LoVo (cell line): ENCODE results near the gene RIOK2.
"Not testable (repeated sequence)": the region's sequence is repeated elsewhere in the genome, so short reads cannot be mapped to it uniquely, and the experiment has no call there.

Experiments used
- DNase-seq: peaks from one replicate; pipeline ENCODE4 v3.0.0-alpha.2; 2016; ENCODE audit warnings: low spot score

Gene RIOK2

DNA sequence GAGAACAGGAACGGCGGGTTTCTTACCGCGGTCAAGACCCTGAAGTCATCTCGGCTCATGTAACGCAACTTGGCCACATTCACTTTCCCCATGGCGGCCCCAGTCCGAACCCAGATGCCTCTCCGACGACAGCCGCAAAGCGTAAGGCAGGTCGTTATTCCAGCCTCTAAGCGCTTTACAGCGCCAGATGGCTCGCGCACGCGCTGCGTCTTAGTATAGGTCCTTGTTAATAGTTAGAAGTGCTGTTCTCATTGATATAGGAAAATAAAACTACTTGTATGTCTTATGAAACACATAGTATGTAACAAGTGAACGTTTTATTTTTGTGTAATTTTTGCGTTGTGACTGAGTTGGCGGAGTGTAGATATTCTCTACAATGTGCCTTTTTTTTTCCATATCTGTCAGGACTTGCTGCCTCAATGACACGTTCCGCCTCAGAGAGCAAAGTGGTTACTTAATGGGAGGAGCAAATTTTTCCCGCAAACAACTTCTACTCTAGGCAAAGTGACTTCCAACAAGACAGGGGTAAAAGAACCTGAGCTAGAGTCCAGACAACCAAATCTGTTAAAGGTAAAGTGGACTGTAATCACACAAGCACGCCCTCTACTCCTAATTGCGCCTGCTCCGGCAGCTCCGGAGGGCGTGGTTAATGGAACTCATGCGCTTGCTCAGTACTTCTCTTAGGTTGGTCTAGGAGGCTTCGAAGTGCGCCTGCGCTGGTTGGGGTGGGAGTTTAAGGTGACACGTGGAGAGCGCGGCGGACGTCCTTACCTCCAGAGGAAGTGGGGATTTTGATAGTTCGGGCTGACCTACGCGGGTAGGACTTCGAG, at the start of gene RIOK2:
TSS of gene RIOK2 (minus strand) at position 148 of the 830 bp plus-strand sequence. CDS start at position 92, 56 bp downstream.
- peak; percentile 97 for DNase-seq

DNA sequence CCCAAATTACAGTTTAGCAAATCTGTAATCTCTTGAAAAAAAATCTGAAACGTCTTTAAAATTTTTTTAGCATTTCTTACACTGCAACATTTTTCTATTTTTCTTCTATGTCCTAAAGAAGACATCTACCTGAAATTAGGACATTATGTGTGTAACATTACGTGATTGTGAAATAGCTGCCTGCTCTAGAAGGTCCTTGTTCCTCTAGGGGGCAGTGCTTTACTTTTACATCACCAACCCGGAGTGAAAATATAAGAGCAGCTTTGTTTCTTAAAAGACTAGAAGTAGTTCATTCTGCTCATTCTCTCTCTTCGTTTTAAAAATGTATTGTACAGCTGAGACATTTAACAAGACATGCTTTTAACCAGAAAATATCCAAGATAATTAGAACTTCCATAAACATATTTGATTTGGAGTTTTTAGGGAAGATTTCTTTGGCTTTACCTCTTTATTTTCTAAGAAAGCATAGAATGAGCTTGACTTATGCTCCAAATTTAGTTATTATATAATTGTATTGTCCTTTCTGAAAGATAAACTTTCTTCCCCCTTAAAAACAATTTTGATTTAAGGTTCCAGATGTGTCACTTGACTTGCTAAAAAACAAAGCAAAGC, 48.1 kb upstream of the RIOK2 start:
- DNase-seq = peak; percentile 76

DNA sequence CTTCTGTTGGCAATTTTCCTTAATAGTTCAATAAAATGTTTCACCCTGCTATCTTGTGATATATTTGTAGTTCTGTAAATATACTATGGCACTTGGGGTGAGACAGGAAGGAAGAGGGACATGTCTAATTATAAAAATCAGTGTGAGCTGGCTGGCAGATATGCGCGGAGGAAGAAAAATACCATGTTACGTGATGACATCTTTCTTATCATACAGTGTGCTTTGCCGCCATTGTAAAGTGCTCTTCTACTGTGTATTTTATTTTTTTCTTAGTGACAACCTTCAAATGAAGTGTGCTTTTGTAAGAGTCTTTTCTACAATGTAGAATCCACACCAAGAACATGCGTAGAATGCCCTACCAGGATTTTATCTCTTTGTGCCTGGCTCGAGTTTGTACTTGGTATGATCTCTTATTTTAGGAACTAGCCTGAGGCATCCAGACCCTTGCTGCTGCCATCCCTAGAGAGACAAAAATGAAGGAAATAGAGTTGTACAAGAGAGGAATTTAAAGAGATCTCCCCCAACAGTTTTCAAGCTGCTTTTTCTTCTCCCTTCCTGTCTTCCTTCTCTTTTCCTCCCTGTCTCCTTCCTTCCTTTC, 46.7 kb upstream of the RIOK2 start:
- DNase-seq = no peak

DNA sequence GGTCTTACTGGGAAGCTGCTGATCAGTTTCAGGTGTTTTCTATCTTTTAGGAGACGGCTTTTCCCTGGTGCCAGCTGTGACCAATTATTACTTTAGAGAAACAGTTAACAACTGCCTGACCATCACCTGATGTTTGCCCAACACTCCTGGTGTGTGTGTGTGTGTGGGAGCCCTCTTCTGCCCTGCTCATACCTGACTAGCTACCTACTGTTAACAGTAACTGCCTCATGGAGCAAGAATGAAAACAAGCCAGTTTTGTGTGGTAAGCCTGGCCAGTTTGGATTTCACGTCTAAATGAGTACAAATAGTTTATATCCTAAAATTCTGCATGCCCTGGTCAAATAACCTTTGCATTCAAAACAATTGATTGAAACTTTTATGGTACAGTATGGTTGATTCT, 46.1 kb upstream of the RIOK2 start:
- no peak for DNase-seq

DNA sequence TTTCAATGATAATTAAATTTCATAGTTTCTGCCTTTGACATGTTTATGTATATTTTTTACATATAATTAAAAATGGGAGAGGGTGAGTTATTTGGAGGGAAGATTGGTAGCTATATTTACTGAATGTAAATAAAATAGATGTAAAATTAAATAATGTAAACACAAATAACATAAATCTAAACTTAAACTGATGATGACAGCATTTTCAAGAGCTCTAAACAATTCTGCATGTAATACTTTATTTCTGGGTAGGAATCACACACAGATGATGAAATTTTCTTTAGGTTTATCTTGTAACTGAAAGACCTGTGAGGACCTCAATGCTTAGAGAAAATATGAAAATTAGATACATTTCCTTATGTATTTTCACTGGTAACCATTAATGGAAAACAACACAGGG, 42.2 kb upstream of the RIOK2 start:
- no peak for DNase-seq

DNA sequence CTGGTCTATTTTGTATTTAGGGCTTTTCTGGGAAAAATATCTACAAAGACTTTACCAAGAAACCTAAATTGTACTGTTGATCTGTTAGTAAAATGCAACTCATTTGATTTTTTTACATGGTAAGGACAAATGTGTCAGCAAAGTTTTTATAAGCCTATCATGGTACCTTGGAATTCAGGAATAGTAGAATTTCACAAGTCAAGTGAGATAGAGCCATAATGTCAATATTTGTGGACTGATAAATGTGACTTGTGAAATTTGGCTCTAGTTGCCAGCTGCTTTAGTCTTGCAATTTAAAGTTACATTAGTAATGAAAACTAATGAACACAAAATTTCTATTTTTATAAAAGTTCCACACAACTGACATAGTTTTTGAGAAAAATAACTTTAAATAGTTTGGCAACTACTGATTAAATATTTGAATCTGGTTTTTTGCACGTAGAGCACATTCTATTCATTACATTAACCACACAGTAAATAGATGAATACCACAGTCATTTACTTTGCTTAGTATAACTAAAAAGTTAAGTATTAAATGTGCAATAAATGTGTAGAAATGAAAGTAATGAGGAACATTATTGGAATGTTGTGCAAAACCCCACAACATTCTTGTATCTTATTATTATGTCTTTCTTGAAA, 41.2 kb upstream of the RIOK2 start:
- no peak for DNase-seq

DNA sequence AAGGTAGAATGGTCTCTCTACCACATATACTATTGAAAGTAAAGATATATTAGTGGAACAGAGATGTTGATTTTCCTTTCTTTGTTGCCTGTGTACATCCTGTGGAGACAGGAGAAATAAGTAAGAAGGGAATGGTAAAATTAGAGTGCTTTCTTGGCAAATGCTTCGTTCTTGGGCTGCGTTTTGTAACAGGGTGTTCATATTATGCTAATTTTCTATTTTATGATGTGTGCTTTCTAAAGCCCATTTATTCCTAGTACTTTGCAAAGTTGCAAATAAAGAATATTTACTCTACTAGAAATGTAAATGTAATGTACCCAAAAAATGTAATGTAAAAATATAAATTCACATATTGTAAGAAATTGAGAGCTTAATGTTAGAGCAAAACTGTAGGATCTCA, 40.5 kb upstream of the RIOK2 start:
- DNase-seq = no peak

DNA sequence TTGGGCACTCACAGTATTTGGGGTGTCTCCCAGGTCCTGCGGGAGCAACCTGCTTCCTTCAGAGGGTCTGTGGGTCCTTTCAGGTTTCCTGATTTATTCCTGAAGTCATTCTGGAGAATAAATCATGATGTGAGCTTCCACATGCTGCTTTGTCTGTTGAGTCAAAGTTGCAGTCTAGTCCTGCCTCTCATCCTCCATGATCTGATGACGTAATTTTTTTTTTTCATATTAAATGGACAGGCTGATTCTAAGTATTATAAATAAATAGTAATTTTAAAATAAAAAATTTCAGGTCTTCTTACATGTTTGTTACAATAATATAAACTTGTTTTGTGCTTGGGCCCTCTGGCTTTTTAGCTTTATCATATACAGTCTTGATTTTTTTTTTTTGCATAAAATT, 26.3 kb upstream of the RIOK2 start:
- DNase-seq = no peak

DNA sequence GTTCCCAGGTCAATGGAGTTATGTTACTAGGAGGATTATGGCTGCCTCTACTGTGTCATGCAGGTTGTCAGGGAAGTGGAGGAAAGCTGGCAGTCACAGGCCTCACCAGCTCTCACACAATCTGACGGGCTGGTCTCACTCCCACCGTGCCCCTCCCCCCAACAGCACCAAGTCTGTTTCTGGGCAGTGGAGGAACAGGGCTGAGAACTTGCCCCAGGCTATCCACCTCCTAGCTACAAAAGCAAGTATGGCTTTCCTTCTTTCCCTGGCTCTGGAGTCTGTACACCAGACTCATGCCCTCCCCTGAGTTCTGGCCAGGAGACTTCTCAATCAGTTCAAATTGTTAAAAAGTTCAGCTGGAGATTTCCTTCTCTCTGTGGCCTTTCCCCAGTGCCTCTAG, 25.7 kb upstream of the RIOK2 start:
- DNase-seq = no peak

DNA sequence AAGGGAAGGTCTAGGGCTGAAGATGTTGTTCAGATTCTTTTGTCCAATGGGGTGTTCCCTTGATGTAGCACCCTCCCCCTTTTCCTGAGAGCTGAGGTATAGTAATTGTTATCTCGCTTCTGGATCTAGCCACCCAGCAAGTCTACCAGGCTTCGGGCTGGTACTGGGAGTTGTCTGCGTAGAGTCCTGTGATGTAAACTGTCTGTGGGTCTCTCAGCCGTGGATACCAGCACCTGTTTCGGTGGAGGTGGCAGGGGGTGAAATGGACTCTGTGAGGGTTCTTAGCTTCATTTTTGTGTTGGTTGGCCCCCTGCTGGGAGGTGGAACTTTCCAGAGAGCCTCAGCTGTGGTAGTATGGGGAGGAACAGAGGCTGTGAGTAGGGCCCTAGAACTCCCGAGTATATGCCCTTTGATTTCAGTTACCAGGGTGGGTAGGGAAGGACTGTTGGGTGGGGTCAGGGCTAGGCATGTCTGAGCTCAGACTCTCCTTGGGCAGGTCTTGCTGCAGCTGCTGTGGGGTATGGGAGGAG, 25.2 kb upstream of the RIOK2 start:
- DNase-seq = no peak

DNA sequence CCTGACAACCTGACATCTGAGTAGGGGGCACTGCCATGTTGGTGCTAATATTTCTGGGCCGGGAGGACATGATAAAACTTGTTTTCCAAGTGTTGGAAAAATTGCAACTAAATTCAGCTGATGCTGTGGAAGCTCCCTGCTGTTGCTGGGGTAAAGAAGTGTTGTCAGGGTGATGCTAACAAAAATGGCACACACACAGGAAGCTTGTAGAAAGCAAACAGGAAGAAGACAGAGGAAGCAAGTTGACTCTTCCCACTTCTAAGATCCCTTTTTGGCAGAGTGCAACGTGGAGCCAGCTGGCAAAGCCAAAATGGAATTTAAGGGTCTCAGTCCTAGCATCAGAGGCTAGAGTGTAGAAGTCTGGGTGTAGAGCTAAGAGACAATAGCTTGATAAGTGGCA, 11.3 kb upstream of the RIOK2 start:
- DNase-seq = no peak

DNA sequence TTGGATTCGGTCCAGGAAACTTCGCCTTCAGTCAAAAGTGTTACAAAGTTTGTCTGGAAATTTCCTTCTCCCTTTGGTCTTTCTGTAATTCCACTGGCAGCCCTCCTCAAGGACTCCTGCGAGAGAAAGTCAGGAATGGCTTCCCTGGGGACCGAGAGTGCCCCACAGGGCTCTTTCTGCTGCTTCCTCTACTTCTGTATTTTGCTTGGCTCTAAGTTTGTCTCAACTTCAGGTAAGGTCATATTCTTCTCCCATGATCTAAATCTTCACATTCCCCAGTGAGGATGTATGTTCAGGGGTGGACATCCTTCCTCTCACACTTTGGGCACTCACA, 10.3 kb upstream of the RIOK2 start:
- no peak for DNase-seq

DNA sequence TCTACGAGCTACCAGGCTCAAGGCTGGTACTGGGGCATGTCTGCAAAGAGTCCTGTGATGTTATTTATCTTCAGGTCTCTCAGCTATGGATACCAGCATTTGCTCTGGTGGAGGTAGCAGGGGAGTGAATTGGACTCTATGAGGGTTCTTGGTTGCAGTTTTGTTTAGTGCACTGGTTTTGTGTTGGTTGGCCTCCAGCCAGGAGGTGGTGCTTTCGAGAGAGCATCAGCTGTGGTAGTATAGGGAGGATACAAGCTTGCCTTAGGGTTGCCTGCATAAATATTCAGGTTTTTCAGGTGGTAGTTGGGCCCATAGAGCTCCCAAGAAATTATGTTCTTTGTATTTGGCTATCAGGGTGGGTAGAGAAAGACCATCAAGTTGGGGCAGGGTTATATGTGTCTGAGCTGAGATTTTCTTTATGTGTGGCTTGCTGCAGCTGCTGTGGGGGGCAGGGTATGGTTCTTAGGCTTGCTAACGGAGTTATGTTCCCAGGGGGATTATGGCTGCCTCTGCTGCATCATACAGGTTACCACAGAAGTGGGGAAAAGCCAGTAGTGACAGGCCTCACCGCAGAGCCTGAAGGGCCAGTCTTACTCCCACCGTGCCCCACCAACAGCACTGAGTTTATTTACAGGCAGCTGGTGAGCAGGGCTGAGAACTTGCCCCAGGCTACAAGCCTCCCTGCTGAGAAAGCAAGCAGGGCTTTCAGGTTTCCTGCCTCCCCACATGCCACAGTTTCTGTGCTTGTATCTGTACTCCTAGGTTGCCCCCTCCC, 9.7 kb upstream of the RIOK2 start:
- peak; percentile 18 for DNase-seq

DNA sequence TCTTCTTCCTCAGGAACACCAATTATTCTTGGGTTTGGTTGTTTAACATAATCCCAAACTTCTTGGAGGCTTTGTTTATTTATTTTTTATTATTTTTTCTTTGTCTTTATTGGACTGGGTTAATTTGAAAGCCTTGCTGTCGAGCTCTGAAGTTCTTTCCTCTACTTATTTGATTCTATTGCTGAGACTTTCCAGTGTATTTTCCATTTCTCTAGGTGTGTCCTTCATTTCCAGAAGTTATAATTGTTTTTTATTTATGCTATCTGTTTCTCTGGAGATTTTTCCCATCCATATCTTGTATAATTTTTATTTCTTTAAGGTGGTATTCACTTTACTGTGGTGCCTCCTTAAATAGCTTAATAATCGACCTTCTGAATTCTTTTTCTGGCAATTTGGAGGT, 8.8 kb upstream of the RIOK2 start:
- no peak for DNase-seq

DNA sequence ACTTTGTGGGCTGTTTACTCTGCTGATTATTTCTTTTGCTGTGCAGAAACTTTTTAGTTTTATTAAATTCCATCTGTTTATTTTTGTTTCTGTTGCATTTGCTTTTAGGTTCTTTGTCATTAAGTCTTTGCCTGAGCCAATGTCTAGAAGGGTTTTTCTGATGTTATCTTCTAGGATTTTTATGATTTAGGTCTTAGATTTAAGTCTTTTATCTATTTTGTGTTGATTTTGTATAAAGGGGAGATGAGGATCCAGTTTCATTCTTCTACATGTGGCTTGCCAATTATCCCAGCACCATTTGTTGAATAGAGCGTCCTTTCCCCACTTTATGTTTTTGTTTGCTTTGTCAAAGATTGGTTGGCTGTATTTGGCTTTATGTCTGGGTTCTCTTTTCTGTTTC, 6.5 kb upstream of the RIOK2 start:
- not testable (repeated sequence) for DNase-seq

DNA sequence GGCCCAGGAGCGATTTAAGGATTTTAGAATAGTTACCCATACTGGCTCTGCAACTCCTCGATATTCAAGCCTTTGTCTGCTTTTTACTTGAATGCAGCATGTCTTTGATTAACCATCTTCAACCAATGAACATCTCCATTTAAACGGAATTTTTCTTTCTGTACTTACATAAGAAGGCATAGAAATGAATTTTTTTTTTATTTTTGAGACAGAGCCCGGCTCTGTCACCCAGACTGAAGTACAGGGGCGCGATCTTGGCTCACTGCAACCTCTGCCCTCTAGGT, 825 bp upstream of the RIOK2 start:
- no peak for DNase-seq

DNA sequence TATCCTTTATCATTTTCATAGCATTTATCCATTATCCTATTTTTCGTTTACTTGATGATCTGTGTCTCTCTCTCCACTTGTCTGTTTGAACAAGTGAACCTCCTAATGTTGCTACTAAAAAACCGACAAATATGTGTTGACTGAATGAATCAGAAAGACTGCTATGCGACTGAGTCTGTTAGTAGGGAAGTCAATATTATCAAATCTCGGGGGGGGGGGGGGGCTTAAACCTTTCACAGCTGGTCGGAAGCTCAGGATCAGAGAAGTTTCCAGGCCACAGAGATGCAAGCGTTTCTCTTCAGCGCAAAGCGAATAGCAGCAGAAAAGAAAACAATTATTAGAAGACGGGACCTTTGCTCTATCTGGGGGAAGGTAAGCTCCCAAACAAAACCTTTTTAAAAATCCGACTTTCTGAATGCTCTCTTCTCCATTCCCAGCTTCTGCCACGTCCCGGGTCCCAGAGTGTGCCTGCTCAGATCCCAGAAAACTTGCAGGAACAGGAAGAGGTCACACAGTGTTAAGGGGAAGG, 412 bp downstream of the RIOK2 start:
- no peak for DNase-seq

DNA sequence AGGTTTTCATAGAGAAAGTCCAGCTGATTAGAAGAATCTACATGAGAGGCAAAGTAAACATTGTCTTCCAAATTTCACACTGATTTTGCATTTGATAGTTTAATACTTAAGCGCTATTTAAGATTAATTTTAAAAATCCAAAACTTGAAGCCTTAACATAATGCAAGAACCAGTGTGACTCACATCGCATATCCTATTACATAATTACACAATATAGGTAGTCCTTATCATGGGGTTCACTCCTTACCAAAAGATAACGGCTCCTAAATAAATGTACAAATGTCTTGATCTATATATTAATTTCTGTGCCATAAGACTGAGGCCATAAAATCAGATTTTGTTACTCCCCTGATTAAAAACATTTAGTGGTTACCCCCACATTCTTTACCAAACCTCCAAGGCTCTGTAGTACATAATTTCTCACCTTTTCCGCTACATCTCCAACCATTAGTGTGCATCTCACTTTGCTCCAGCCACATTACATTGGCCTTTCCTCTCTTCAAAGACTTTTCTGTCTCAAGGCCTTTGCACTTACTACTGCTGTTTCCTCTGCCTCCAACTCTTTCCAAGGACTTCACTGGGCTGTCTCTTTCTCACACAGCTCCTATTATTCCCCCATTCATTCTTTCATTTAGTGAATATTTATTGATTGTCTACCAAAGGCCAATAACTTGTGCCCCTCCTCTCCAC, 1.0 kb downstream of the RIOK2 start:
- DNase-seq = no peak

DNA sequence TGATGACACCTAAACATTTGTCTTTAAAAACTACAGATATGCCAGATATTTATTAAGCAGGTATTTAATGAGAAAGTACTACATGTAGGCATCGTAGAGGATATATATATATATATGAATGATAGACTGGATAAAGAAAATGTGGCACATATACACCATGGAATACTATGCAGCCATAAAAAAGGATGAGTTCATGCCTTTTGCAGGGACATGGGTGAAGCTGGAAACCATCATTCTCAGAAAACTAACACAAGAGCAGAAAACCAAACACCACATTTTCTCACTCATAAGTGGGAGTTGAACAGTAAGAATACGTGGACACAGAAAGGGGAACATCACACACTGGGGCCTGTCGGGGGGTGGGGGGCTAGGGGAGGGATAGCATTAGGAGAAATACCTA, 3.6 kb downstream of the RIOK2 start:
- DNase-seq = not testable (repeated sequence)

DNA sequence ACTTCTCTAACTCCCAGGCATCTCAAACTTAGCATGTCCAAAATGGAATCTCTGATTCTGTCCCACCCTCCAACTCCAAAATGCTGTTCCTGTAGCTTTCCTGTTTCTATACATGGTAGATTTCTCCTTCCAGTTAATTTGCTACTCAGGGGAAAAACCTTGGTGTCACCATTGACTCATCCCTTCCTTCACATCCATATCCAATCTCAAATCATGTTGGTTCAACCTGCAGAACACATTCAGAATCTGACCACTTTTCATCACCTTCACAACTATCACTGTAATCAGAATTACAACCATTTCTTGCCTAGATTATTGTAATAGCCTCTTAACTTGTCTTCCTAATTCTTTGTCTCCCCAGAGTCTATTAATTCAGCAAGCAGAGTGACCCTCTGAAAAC, 10.8 kb downstream of the RIOK2 start:
- no peak for DNase-seq

DNA sequence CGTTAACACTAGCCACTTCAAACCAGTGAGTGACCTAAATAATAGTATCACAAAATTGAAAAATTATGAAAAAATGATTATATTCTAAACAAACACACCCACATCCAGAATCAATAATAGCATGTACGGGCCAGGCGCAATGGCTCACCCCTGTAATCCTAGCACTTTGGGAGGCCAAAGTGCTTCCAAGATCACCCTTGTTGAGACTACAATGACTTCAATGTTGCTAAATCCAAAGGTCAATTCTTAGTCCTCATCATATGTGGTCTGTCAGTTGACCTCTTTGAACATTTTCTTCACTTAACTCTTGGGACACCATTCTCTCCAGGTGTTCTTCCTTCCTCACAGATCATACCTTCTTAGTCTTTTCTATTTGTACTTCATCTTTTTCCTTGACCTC, 11.3 kb downstream of the RIOK2 start:
- DNase-seq = no peak
